Prostate gland (tissue), 2 donors: Measurements from ENCODE around the gene GPBP1. TPM values are rescaled to one million over a fixed set of nuclear protein-coding genes. Genes with fewer than 3 reads are reported as not detected.

Experiments used
- DNase-seq: peaks from one replicate; pipeline ENCODE4 v3.0.0-alpha.2; 2019; ENCODE audit warnings: low spot score
- H3K27ac ChIP-seq, 2 donors: fragments of 200-600 bp; sonication (generic); 2 replicates each; pipeline ENCODE4 v1.5.1; 2017 to 2019
- H3K27me3 ChIP-seq: fragments of 200-600 bp; sonication (generic); replicated peaks from 2 replicates; pipeline ENCODE4 v1.5.1; 2019; ENCODE audit not compliant: insufficient read depth
- H3K36me3 ChIP-seq, 2 donors: fragments of 200-600 bp; sonication (generic); 1 replicate in 1 of 2; 2 replicates in 1 of 2; pipeline versions ENCODE4 v1.5.1 to v1.8.1; 2017 to 2019
- H3K4me1 ChIP-seq: fragments of 200-600 bp; sonication (generic); replicated peaks from 2 replicates; pipeline ENCODE4 v1.5.1; 2019
- H3K4me3 ChIP-seq, 2 donors: fragments of 200-600 bp; sonication (generic); 2 replicates each; pipeline ENCODE4 v1.5.1; 2017 to 2019
- H3K9me3 ChIP-seq: fragments of 200-600 bp; sonication (generic); 2 replicates; pipeline ENCODE4 v1.5.1; 2017
- CTCF ChIP-seq, 4 experiments: fragments of 200-600 bp in 2 of 4; fragments of 450-650 bp in 2 of 4; sonication (generic) in 2 of 4; IDR thresholded peaks; 1 replicate in 3 of 4; 2 replicates in 1 of 4; pipeline ENCODE4 v1.5.1; 2016 to 2019; ENCODE audit warnings: antibody characterized with exemption in 4 of 4, mild to moderate bottlenecking in 2 of 4, moderate library complexity in 2 of 4
- POLR2A ChIP-seq: fragments of 450-650 bp; IDR thresholded peaks from one replicate; pipeline ENCODE4 v1.6.1; 2016; ENCODE audit warnings: antibody characterized with exemption, mild to moderate bottlenecking
- POLR2AphosphoS5 ChIP-seq: sonication (generic); formaldehyde crosslinking; IDR thresholded peaks from one replicate; pipeline ENCODE4 v1.6.1; 2017; ENCODE audit warnings: antibody characterized with exemption
- whole genome bisulfite sequencing: methylation state at CpG from one replicate; pipeline ENCODE4 v1.1.5; 2018; 5-methylcytosine and 5-hydroxymethylcytosine counted together
- intact Hi-C: fragments of 100-400 bp; cut with DNase I; formaldehyde crosslinking; loops from one replicate; pipeline ENCODE4 v1.14.2; 2022
- total RNA-seq, 2 donors: library from RNA; depleted of rRNA; stranded (reverse); fragments of >200 nt; gene quantifications; one replicate each; pipeline ENCODE4 v1.1.0, GENCODE V29; 2016

The GPBP1 gene
- total RNA-seq, 2 donors from 2014 or later: 63.4 to 84.6 TPM

GRCh38 chr5:57152316-57152715, 21.5 kb upstream of the GPBP1 start:
- WGBS: 79% methylated on average over 4 of the region's 4 CpGs
- Histone ChIP-seq H3K27ac (no peak overlapping the region), H3K4me1 (no peaks in the 10 kb centered on the region), H3K36me3 (no peaks in the 10 kb centered on the region), H3K9me3 (no peaks in the 10 kb centered on the region), H3K4me3 (no peak overlapping the region), H3K27me3 (no peaks in the 10 kb centered on the region)
- intact Hi-C loops: no loop called here
- no peak for DNase-seq
- TF ChIP-seq POLR2A: no peak
- no peak for TF ChIP-seq POLR2AphosphoS5
- TF ChIP-seq CTCF (IDR thresholded peaks at IDR 0.05): no peak

GRCh38 chr5:57155033-57155432, 18.8 kb upstream of the GPBP1 start:
- DNase-seq: no peak
- WGBS: 88% methylated on average over 2 of the region's 2 CpGs
- H3K36me3 ChIP-seq: no peaks in the 10 kb centered on the region
- no peaks in the 10 kb centered on the region for H3K4me1 ChIP-seq
- no peak overlapping the region for H3K27ac ChIP-seq
- H3K27me3 ChIP-seq: no peaks in the 10 kb centered on the region
- TF ChIP-seq POLR2AphosphoS5 (no peak), CTCF (IDR thresholded peaks at IDR 0.05) (no peak), POLR2A (no peak)
- no peak overlapping the region for H3K4me3 ChIP-seq
- H3K9me3 ChIP-seq: no peaks in the 10 kb centered on the region
- intact Hi-C loops: no loop called here

GRCh38 chr5:57157131-57157530, 16.7 kb upstream of the GPBP1 start:
- Histone ChIP-seq H3K27ac (no peak overlapping the region), H3K9me3 (no peaks in the 10 kb centered on the region), H3K4me3 (no peak overlapping the region), H3K27me3 (no peaks in the 10 kb centered on the region), H3K4me1 (no peaks in the 10 kb centered on the region), H3K36me3 (no peaks in the 10 kb centered on the region)
- intact Hi-C loops: no loop called here
- 58% methylated on average over 2 of the region's 2 CpGs for WGBS
- TF ChIP-seq POLR2A (no peak), CTCF (IDR thresholded peaks at IDR 0.05) (no peak), POLR2AphosphoS5 (no peak)
- DNase-seq: no peak

GRCh38 chr5:57157666-57158065, 16.2 kb upstream of the GPBP1 start:
- no peak for DNase-seq

More at GRCh38 chr5:57157666-57158065, 16.2 kb upstream of the GPBP1 start:
- Histone ChIP-seq H3K27me3 (no peaks in the 10 kb centered on the region), H3K9me3 (no peaks in the 10 kb centered on the region), H3K36me3 (no peaks in the 10 kb centered on the region), H3K27ac (no peak overlapping the region), H3K4me1 (no peaks in the 10 kb centered on the region), H3K4me3 (no peak overlapping the region)
- WGBS: 93% methylated on average over 7 of the region's 7 CpGs
- TF ChIP-seq POLR2A (no peak), CTCF (IDR thresholded peaks at IDR 0.05) (no peak), POLR2AphosphoS5 (no peak)
- intact Hi-C loops: no loop called here
